Right lobe of liver (tissue), 4 donors: ENCODE measurements around the gene TMEM50B.

Experiments used
- POLR2A ChIP-seq: fragments of 450-650 bp; IDR thresholded peaks from one replicate; pipeline ENCODE4 v1.6.1; 2017; ENCODE audit warnings: antibody characterized with exemption, mild to moderate bottlenecking
- TF ChIP-seq, protein P1 (sequence below), 4 donors: fragments of 200-600 bp in 3 of 4; fragments of 450-650 bp in 1 of 4; IDR thresholded peaks; one replicate each; pipeline versions ENCODE4 v1.5.1 to v1.8.0; 2016 to 2022; ENCODE audit warnings: antibody characterized with exemption in 4 of 4, mild to moderate bottlenecking in 2 of 4
- donor health status: DM: no; HTN: no; CAD: no.
- donor health status: DM: no; HTN: no; CAD: no.
- donor health status: DM: no; HTN: yes; CAD: no.

DNA sequence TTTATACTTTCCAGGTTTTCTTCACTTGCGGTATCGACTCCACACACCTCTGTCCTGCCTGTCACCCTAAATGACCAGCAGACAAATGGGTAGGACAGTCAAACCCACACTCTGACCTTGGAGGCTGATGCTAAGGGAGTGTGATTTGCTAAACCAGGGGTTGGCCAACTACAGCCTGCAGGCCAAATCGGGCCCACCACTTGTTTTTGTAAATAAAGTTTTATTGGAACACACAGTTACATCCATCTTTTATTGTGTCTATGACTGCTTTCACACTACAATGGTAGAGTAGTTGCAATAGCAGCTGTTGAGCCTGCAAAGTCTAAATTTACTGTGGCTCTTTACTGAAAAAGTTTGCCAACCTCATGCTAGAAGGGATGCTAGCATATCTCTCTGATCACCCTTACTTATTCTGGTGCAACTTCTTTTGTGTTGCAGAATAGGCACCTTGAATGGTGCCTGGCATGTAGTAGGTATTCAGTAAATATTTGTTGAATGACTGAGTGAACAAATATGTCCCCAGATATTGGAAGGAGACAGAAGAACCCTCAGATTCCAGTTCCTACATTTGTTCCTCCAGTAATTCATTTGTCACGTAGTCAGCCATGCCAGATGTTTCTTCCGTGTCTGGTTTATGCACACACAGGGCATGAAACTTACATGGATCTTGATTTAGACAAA is 57.9 kb downstream of the TMEM50B start:
- TF ChIP-seq, protein P1, sequence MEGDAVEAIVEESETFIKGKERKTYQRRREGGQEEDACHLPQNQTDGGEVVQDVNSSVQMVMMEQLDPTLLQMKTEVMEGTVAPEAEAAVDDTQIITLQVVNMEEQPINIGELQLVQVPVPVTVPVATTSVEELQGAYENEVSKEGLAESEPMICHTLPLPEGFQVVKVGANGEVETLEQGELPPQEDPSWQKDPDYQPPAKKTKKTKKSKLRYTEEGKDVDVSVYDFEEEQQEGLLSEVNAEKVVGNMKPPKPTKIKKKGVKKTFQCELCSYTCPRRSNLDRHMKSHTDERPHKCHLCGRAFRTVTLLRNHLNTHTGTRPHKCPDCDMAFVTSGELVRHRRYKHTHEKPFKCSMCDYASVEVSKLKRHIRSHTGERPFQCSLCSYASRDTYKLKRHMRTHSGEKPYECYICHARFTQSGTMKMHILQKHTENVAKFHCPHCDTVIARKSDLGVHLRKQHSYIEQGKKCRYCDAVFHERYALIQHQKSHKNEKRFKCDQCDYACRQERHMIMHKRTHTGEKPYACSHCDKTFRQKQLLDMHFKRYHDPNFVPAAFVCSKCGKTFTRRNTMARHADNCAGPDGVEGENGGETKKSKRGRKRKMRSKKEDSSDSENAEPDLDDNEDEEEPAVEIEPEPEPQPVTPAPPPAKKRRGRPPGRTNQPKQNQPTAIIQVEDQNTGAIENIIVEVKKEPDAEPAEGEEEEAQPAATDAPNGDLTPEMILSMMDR (IDR thresholded peaks at IDR 0.05), result no peak
- TF ChIP-seq POLR2A, result no peak
